ENCODE measurements around the gene NT5E. TPM values are rescaled to one million over a fixed set of nuclear protein-coding genes. Genes with fewer than 3 reads are reported as not detected.

NT5E gene
- total RNA-seq, 1 donor from 2014 or later = 5.8 TPM

DNA sequence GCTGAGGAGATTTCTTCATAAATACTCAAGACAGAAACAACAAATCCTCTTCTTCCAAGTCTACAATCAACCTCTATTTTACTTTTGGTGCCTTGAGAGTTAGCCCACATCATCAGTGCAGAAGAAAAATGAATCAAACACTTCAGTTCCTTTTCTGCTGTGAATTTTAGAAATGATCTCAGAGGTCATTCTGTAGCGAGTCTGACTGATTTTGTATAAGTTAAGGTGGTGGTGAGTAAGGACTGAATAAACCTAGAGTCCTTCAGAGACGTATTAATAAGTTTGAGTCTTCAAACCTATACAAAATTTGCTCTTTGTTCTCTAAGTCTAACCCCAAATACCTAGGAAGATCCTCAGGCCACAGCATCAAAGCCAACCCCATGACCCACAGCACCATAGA is 33.1 kb upstream of the NT5E start:
- peaks cover 2% of the 10 kb centered on the region for H3K27me3 Mint-ChIP-seq
- no peak overlapping the region for H3K27ac Mint-ChIP-seq
- ATAC-seq (ENCODE audit: low read depth) (no peak), DNase-seq (no peak)
- POLR2A ChIA-PET = no interaction called here
- CTCF ChIA-PET = no interaction called here
- no peaks in the 10 kb centered on the region for H3K9me3 Mint-ChIP-seq
- TF ChIP-seq, protein P1, sequence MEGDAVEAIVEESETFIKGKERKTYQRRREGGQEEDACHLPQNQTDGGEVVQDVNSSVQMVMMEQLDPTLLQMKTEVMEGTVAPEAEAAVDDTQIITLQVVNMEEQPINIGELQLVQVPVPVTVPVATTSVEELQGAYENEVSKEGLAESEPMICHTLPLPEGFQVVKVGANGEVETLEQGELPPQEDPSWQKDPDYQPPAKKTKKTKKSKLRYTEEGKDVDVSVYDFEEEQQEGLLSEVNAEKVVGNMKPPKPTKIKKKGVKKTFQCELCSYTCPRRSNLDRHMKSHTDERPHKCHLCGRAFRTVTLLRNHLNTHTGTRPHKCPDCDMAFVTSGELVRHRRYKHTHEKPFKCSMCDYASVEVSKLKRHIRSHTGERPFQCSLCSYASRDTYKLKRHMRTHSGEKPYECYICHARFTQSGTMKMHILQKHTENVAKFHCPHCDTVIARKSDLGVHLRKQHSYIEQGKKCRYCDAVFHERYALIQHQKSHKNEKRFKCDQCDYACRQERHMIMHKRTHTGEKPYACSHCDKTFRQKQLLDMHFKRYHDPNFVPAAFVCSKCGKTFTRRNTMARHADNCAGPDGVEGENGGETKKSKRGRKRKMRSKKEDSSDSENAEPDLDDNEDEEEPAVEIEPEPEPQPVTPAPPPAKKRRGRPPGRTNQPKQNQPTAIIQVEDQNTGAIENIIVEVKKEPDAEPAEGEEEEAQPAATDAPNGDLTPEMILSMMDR (IDR thresholded peaks at IDR 0.05) = no peak
- no peaks in the 10 kb centered on the region for H3K36me3 Mint-ChIP-seq (ENCODE audit: low read depth)
- H3K4me1 Mint-ChIP-seq = peaks cover 37% of the 10 kb centered on the region
- intact Hi-C loops (cut with micrococcal nuclease) = no loop called here
- no peak overlapping the region for H3K4me3 Mint-ChIP-seq

DNA sequence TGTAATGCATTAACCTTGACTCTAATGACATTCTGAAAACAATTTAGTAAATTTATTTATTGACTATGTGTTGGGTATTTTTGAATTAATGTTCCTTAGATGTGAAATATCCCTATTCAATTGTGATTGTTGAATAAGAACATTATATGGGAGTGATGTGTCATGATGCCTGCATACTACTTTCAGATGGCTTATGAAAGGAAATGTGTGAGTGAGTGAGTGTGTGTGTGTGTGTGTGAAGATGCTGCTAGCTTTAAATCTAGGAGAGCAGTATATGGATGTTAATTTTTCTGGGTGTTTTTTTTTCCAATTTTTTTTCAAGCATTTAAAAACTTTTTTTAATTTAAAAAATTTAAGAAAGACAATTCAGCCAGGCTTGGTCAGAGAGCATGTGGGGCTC is 32.5 kb upstream of the NT5E start:
- DNase-seq = no peak
- no peak overlapping the region for H3K4me3 Mint-ChIP-seq
- ATAC-seq (ENCODE audit: low read depth) = no peak
- intact Hi-C loops (cut with micrococcal nuclease) = no loop called here
- TF ChIP-seq, protein P1 (IDR thresholded peaks at IDR 0.05) = no peak
- peaks cover 37% of the 10 kb centered on the region for H3K4me1 Mint-ChIP-seq
- H3K36me3 Mint-ChIP-seq (ENCODE audit: low read depth) = no peaks in the 10 kb centered on the region
- H3K27ac Mint-ChIP-seq = no peak overlapping the region
- no peaks in the 10 kb centered on the region for H3K9me3 Mint-ChIP-seq
- CTCF ChIA-PET = no interaction called here
- peaks cover 2% of the 10 kb centered on the region for H3K27me3 Mint-ChIP-seq
- POLR2A ChIA-PET = no interaction called here

DNA sequence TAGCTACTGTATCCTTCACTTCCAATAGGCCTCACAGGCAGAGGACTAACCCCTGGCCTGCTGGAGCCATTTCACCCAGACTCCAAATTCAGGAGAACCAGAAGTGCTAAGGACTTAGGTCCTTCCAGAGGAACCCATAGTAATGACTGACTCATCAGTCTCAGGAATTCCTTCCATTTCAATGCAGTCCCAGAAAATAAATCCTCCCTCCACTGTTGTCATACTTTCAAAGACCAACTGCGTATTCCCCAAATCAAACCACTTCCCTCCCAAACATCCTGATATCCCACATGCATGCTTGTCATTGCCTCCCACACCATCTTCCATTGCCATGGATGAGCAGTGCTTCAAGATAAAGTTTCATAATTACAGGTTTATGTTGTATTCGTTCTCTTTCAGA is 31.8 kb upstream of the NT5E start:
- TF ChIP-seq, protein P1 (IDR thresholded peaks at IDR 0.05) = no peak
- H3K27ac Mint-ChIP-seq = no peak overlapping the region
- H3K27me3 Mint-ChIP-seq = peaks cover 2% of the 10 kb centered on the region
- POLR2A ChIA-PET = no interaction called here
- no peaks in the 10 kb centered on the region for H3K36me3 Mint-ChIP-seq (ENCODE audit: low read depth)
- H3K4me1 Mint-ChIP-seq = peaks cover 37% of the 10 kb centered on the region
- intact Hi-C loops (cut with micrococcal nuclease) = no loop called here
- DNase-seq (no peak), ATAC-seq (ENCODE audit: low read depth) (no peak)
- H3K4me3 Mint-ChIP-seq = no peak overlapping the region
- no peaks in the 10 kb centered on the region for H3K9me3 Mint-ChIP-seq
- CTCF ChIA-PET = no interaction called here

DNA sequence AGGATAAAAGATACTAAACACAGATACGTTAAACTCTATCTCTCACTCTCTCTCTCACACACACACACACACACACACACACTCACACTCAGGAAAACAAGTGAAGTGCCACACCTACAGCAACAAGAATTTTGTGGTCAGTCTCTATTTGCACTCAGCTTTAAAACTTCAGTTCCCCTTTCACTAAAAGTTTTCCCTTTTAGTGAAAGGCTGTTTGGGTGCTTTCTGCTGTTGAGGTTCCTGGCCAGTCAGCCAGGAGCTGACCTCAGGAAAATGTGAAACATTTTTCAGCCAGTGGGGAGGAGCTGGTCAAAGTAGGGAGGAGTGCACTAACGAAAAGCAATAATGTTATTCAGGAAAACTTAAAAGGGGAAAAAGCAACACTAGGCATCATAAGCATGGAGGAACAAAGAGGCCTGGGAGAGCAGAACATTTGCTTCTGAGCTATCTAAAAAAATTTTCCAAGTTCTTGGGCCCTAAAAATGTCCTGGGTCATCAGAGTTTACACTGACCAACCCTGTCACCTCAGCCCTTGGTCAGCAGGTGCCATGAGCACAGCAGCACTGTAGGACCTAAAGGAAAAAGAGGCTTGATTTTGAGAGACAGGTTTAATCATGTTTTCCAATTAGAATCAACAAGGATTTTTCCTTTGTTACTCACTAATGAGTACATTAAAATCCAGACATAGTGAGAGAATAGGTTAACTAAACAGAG is 30.7 kb upstream of the NT5E start:
- peak overlapping the region; percentile 67 for H3K4me3 Mint-ChIP-seq
- peak overlapping the region; percentile 84 for H3K27ac Mint-ChIP-seq
- TF ChIP-seq, protein P1 (IDR thresholded peaks at IDR 0.05) = no peak
- DNase-seq (no peak), ATAC-seq (ENCODE audit: low read depth) (peak; percentile 28)
- POLR2A ChIA-PET = interaction anchor here (0.6 to 1.3 kb wide), 2 partner anchors 30 to 59 kb away, joined by 6 to 8 read pairs; partner anchors contain the start of gene NT5E
- peaks cover 2% of the 10 kb centered on the region for H3K27me3 Mint-ChIP-seq
- no peaks in the 10 kb centered on the region for H3K36me3 Mint-ChIP-seq (ENCODE audit: low read depth)
- intact Hi-C loops (cut with micrococcal nuclease) = loop anchor here (1.0 kb wide), 1 partner anchor 31 kb away; the partner anchor contains the start of gene NT5E
- peaks cover 37% of the 10 kb centered on the region for H3K4me1 Mint-ChIP-seq
- CTCF ChIA-PET = interaction anchor here (1.1 kb wide), 1 partner anchor 31 kb away, joined by 5 read pairs; the partner anchor contains the start of gene NT5E
- no peaks in the 10 kb centered on the region for H3K9me3 Mint-ChIP-seq

DNA sequence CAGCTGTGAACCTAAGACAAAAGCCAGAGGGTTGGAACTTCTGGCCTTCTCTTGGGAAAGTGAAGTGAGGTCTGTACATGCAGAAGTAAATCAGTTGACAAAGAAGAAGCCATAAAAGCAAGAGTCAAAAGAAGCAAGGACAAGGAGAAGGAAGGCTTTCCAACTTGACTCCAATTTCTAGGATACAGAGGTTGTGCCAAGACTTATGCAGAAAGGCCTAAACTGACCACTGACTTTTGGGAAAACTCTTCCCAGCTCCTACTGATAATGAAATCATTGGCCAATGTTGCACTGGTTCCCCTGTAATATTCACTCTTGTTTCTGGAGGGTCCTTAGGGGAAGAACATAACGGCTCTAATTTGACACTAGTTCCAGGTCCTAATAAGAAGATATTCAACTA is 29.3 kb upstream of the NT5E start:
- intact Hi-C loops (cut with micrococcal nuclease) = no loop called here
- H3K27me3 Mint-ChIP-seq = no peaks in the 10 kb centered on the region

More for the DNA sequence above, 29.3 kb upstream of the NT5E start:
- no peaks in the 10 kb centered on the region for H3K36me3 Mint-ChIP-seq (ENCODE audit: low read depth)
- DNase-seq (no peak), ATAC-seq (ENCODE audit: low read depth) (no peak)
- ChIA-PET CTCF (no interaction called here), POLR2A (no interaction called here)
- no peak overlapping the region for H3K4me3 Mint-ChIP-seq
- H3K9me3 Mint-ChIP-seq = peaks cover 4% of the 10 kb centered on the region
- H3K27ac Mint-ChIP-seq = no peak overlapping the region
- TF ChIP-seq, protein P1 (IDR thresholded peaks at IDR 0.05) = no peak
- peaks cover 37% of the 10 kb centered on the region for H3K4me1 Mint-ChIP-seq
